Neural crest cell (in vitro differentiated cells): ENCODE results near the gene MARK4. TPM values are rescaled to one million over a fixed set of nuclear protein-coding genes. Genes with fewer than 3 reads are reported as not detected.
"Not testable (repeated sequence)": the region's sequence is repeated elsewhere in the genome, so short reads cannot be mapped to it uniquely, and the experiment has no call there.

Experiments
- DNase-seq: peaks from one replicate; pipeline ENCODE4 v3.0.0; 2021; ENCODE audit warnings: low read depth, mixed read lengths, low spot score
- H3K27ac Mint-ChIP-seq: one replicate; pipeline ENCODE4 v1.8.0; 2021; ENCODE audit warnings: mild to moderate bottlenecking, mixed read lengths; ENCODE audit not compliant: unreplicated experiment
- H3K27me3 Mint-ChIP-seq: 2 replicates; pipeline ENCODE4 v1.8.0; 2021; ENCODE audit warnings: low read depth, mild to moderate bottlenecking, mixed read lengths
- H3K36me3 Mint-ChIP-seq: 2 replicates; pipeline ENCODE4 v1.8.0; 2021; ENCODE audit warnings: low read depth, mild to moderate bottlenecking, mixed read lengths
- H3K4me1 Mint-ChIP-seq: 2 replicates; pipeline ENCODE4 v1.8.0; 2021; ENCODE audit warnings: mixed read lengths
- H3K4me3 Mint-ChIP-seq: one replicate; pipeline ENCODE4 v1.8.0; 2021; ENCODE audit warnings: mild to moderate bottlenecking, mixed read lengths
- H3K9me3 Mint-ChIP-seq: 2 replicates; pipeline ENCODE4 v1.8.0; 2021; ENCODE audit warnings: mixed read lengths
- CTCF ChIP-seq: fragments of 200-600 bp; sonication (generic); conservative IDR thresholded peaks from 2 replicates; pipeline ENCODE4 v1.5.0; 2021; ENCODE audit warnings: antibody characterized with exemption, mild to moderate bottlenecking
- total RNA-seq: library from RNA; stranded (reverse); gene quantifications from 2 replicates; pipeline ENCODE4 v1.2.1, GENCODE V29; 2021

Gene MARK4
- total RNA-seq, 1 donor from 2014 or later, result 59.8 TPM

- peaks cover 91% of the 10 kb centered on the region for H3K27me3 Mint-ChIP-seq
- no peaks in the 10 kb centered on the region for H3K9me3 Mint-ChIP-seq
- H3K4me1 Mint-ChIP-seq, result peaks cover 8% of the 10 kb centered on the region
- H3K4me3 Mint-ChIP-seq, result no peak overlapping the region
- DNase-seq, result no peak
- H3K36me3 Mint-ChIP-seq, result no peaks in the 10 kb centered on the region
- no peak for TF ChIP-seq CTCF
- no peak overlapping the region for H3K27ac Mint-ChIP-seq
Observed at GRCh38 chr19:45218426-45218825, 32.6 kb upstream of the MARK4 start.

GRCh38 chr19:45218911-45219743 lies 31.9 kb upstream of the MARK4 start:
- TF ChIP-seq CTCF, result no peak
- Mint-ChIP-seq H3K9me3 (no peaks in the 10 kb centered on the region), H3K4me3 (no peak overlapping the region), H3K4me1 (peaks cover 8% of the 10 kb centered on the region), H3K27ac (no peak overlapping the region), H3K36me3 (no peaks in the 10 kb centered on the region), H3K27me3 (peaks cover 88% of the 10 kb centered on the region)
- no peak for DNase-seq

- DNase-seq, result no peak
Observed at GRCh38 chr19:45222724-45223123, 28.3 kb upstream of the MARK4 start.

GRCh38 chr19:45223879-45224278 lies 27.2 kb upstream of the MARK4 start:
- Mint-ChIP-seq H3K9me3 (no peaks in the 10 kb centered on the region), H3K27ac (no peak overlapping the region), H3K36me3 (no peaks in the 10 kb centered on the region), H3K4me1 (no peaks in the 10 kb centered on the region), H3K27me3 (peaks cover 47% of the 10 kb centered on the region), H3K4me3 (no peak overlapping the region)
- DNase-seq, result no peak
- no peak for TF ChIP-seq CTCF

More at GRCh38 chr19:45222724-45223123, 28.3 kb upstream of the MARK4 start:
- no peaks in the 10 kb centered on the region for H3K9me3 Mint-ChIP-seq
- peaks cover 59% of the 10 kb centered on the region for H3K27me3 Mint-ChIP-seq
- H3K4me3 Mint-ChIP-seq, result no peak overlapping the region
- H3K4me1 Mint-ChIP-seq, result no peaks in the 10 kb centered on the region
- TF ChIP-seq CTCF, result no peak
- H3K36me3 Mint-ChIP-seq, result no peaks in the 10 kb centered on the region
- H3K27ac Mint-ChIP-seq, result no peak overlapping the region

GRCh38 chr19:45224645-45225044 lies 26.4 kb upstream of the MARK4 start:
- peaks cover 41% of the 10 kb centered on the region for H3K27me3 Mint-ChIP-seq
- H3K4me3 Mint-ChIP-seq, result no peak overlapping the region
- no peaks in the 10 kb centered on the region for H3K4me1 Mint-ChIP-seq
- DNase-seq, result no peak
- no peak overlapping the region for H3K27ac Mint-ChIP-seq
- no peaks in the 10 kb centered on the region for H3K36me3 Mint-ChIP-seq
- no peak for TF ChIP-seq CTCF
- H3K9me3 Mint-ChIP-seq, result no peaks in the 10 kb centered on the region

GRCh38 chr19:45229056-45229455 lies 22.0 kb upstream of the MARK4 start:
- not testable (repeated sequence) for H3K4me3 Mint-ChIP-seq, H3K27ac Mint-ChIP-seq, DNase-seq, H3K36me3 Mint-ChIP-seq, H3K9me3 Mint-ChIP-seq, H3K4me1 Mint-ChIP-seq
- peaks cover 41% of the 10 kb centered on the region for H3K27me3 Mint-ChIP-seq
